NCI-H146 treated with DMSO at 0.1 percent for 48 hours (cell line): ENCODE results near the gene PDE6A.
"Not testable (repeated sequence)": the region's sequence is repeated elsewhere in the genome, so short reads cannot be mapped to it uniquely, and the experiment has no call there.

Experiments
- DNase-seq: peaks from one replicate; lab custom pipeline; 2025; ENCODE audit not compliant: unreplicated experiment; lab: John Stamatoyannopoulos, UW

The PDE6A gene

GRCh38 chr5:149898811-149899210 lies 45.8 kb downstream of the PDE6A start:
- no peak for DNase-seq

- no peak for DNase-seq
These were observed 48.9 kb downstream of the PDE6A start for GRCh38 chr5:149895416-149896345.

- DNase-seq = no peak
These were observed 50.4 kb downstream of the PDE6A start for GRCh38 chr5:149894237-149894636.

- DNase-seq = no peak
These were observed 51.1 kb downstream of the PDE6A start for GRCh38 chr5:149893403-149893931.

- no peak for DNase-seq
These were observed 52.0 kb downstream of the PDE6A start for GRCh38 chr5:149892594-149892993.

- DNase-seq = no peak
These were observed 56.3 kb downstream of the PDE6A start for GRCh38 chr5:149888280-149888679.

- DNase-seq = peak; percentile 20
These were observed 56.9 kb downstream of the PDE6A start for GRCh38 chr5:149887622-149888183.

- DNase-seq = no peak
These were observed 57.7 kb downstream of the PDE6A start for GRCh38 chr5:149886692-149887470.

GRCh38 chr5:149886060-149886459 lies 58.5 kb downstream of the PDE6A start:
- no peak for DNase-seq

- DNase-seq = no peak
These were observed 59.1 kb downstream of the PDE6A start for GRCh38 chr5:149885513-149885912.

- no peak for DNase-seq
These were observed 61.0 kb downstream of the PDE6A start for GRCh38 chr5:149883550-149883949.

- not testable (repeated sequence) for DNase-seq
These were observed 62.0 kb downstream of the PDE6A start for GRCh38 chr5:149882633-149883032.

- DNase-seq = no peak
These were observed 62.7 kb downstream of the PDE6A start for GRCh38 chr5:149881874-149882273.

GRCh38 chr5:149881069-149881622 lies 63.4 kb downstream of the PDE6A start:
- DNase-seq = no peak

GRCh38 chr5:149879593-149879992 lies 65.0 kb downstream of the PDE6A start:
- DNase-seq = not testable (repeated sequence)

- no peak for DNase-seq
These were observed 66.2 kb downstream of the PDE6A start for GRCh38 chr5:149878371-149878770.

GRCh38 chr5:149873896-149874295 lies 70.7 kb downstream of the PDE6A start:
- no peak for DNase-seq

- no peak for DNase-seq
These were observed 72.1 kb downstream of the PDE6A start for GRCh38 chr5:149872351-149873040.

GRCh38 chr5:149871471-149871870 lies 73.1 kb downstream of the PDE6A start:
- no peak for DNase-seq

- DNase-seq = no peak
These were observed 73.9 kb downstream of the PDE6A start for GRCh38 chr5:149870697-149871096.
